Neuronal stem cell (in vitro differentiated cells): ENCODE results near the gene PACS1.

Source experiments
- DNase-seq: peaks from one replicate; pipeline ENCODE4 v3.0.0-alpha.2; 2013; ENCODE audit warnings: low spot score
- H2AFZ ChIP-seq: one replicate; pipeline ENCODE4 v1.6.1; 2013; ENCODE audit warnings: mild to moderate bottlenecking, low read length, inconsistent platforms
- H2AK5ac ChIP-seq: 2 replicates; pipeline ENCODE4 v1.6.1; 2013; ENCODE audit warnings: low read depth, mild to moderate bottlenecking, inconsistent platforms, low read length, moderate library complexity, mixed read lengths
- H2BK120ac ChIP-seq: 2 replicates; pipeline ENCODE4 v1.6.1; 2013; ENCODE audit warnings: low read depth, mild to moderate bottlenecking, inconsistent platforms, low read length, moderate library complexity, mixed read lengths
- H2BK12ac ChIP-seq: one replicate; pipeline ENCODE4 v1.6.1; 2013; ENCODE audit warnings: low read length, inconsistent platforms
- H2BK15ac ChIP-seq: 2 replicates; pipeline ENCODE4 v1.6.1; 2013; ENCODE audit warnings: mild to moderate bottlenecking, low read length, inconsistent platforms, mixed read lengths
- H2BK5ac ChIP-seq: one replicate; pipeline ENCODE4 v1.6.1; 2013; ENCODE audit warnings: inconsistent platforms, mild to moderate bottlenecking, low read length, moderate library complexity
- H3K14ac ChIP-seq: one replicate; pipeline ENCODE4 v1.6.1; 2013; ENCODE audit warnings: low read length, inconsistent platforms
- H3K18ac ChIP-seq: 2 replicates; pipeline ENCODE4 v1.6.1; 2013; ENCODE audit warnings: low read length, inconsistent platforms
- H3K23ac ChIP-seq: 2 replicates; pipeline ENCODE4 v1.6.1; 2013; ENCODE audit warnings: low read depth, mild to moderate bottlenecking, mixed read lengths, low read length, inconsistent platforms; ENCODE audit not compliant: poor library complexity
- H3K27ac ChIP-seq: replicated peaks from 3 replicates; pipeline ENCODE4 v1.5.1; 2013; ENCODE audit warnings: low read length, inconsistent platforms
- H3K27me3 ChIP-seq, 3 experiments: 2 replicates each; pipeline ENCODE4 v1.6.1; 2013; ENCODE audit warnings: low read length in 3 of 3, mild to moderate bottlenecking in 2 of 3, inconsistent platforms in 1 of 3, low read depth in 1 of 3, mixed read lengths in 1 of 3, moderate library complexity in 1 of 3; ENCODE audit not compliant: control insufficient read depth in 3 of 3, insufficient read depth in 3 of 3
- H3K36me3 ChIP-seq, 2 donors: replicated peaks in 1 of 2; 2 replicates each; pipeline ENCODE4 v1.6.1; 2013; ENCODE audit warnings: low read length in 2 of 2; ENCODE audit not compliant: control insufficient read depth in 2 of 2, insufficient read depth in 2 of 2
- H3K4ac ChIP-seq: 2 replicates; pipeline ENCODE4 v1.6.1; 2013; ENCODE audit warnings: inconsistent platforms, mild to moderate bottlenecking, low read length, moderate library complexity
- H3K4me1 ChIP-seq, 2 donors: 1 replicate in 1 of 2; 2 replicates in 1 of 2; pipeline ENCODE4 v1.6.1; 2013; ENCODE audit warnings: low read length in 2 of 2, low read depth in 1 of 2; ENCODE audit not compliant: control insufficient read depth in 2 of 2, insufficient read depth in 1 of 2
- H3K4me2 ChIP-seq: one replicate; pipeline ENCODE4 v1.6.1; 2013; ENCODE audit warnings: mild to moderate bottlenecking, low read length, inconsistent platforms; ENCODE audit not compliant: insufficient read depth, poor library complexity, severe bottlenecking
- H3K4me3 ChIP-seq, 2 donors: 2 replicates each; pipeline ENCODE4 v1.5.1; 2013; ENCODE audit warnings: low read length in 2 of 2, mild to moderate bottlenecking in 2 of 2, inconsistent platforms in 1 of 2, moderate library complexity in 1 of 2
- H3K79me1 ChIP-seq: one replicate; pipeline ENCODE4 v1.6.1; 2013; ENCODE audit warnings: low read depth, mild to moderate bottlenecking, inconsistent platforms, low read length, moderate library complexity
- H3K9ac ChIP-seq: one replicate; pipeline ENCODE4 v1.6.1; 2013; ENCODE audit warnings: mild to moderate bottlenecking, low read depth, low read length, inconsistent platforms; ENCODE audit not compliant: poor library complexity
- H3K9me3 ChIP-seq, 2 donors: replicated peaks in 1 of 2; 2 replicates each; pipeline versions ENCODE3 to v1.6.1; 2013; ENCODE audit warnings: low read length in 2 of 2, mild to moderate bottlenecking in 2 of 2, inconsistent platforms in 1 of 2, low read depth in 1 of 2, mixed read lengths in 1 of 2, moderate library complexity in 1 of 2; ENCODE audit not compliant: control insufficient read depth in 2 of 2, insufficient read depth in 1 of 2
- H4K8ac ChIP-seq: one replicate; pipeline ENCODE4 v1.6.1; 2013; ENCODE audit warnings: low read depth, mild to moderate bottlenecking, inconsistent platforms, low read length, moderate library complexity
- H4K91ac ChIP-seq: one replicate; pipeline ENCODE4 v1.6.1; 2013; ENCODE audit warnings: low read length, low read depth, mild to moderate bottlenecking, inconsistent platforms; ENCODE audit not compliant: poor library complexity
- WGBS, 2 donors: extraction: QIAGEN DNeasy Blood & Tissue Kit; methylation state at CpG; one replicate each; pipeline ENCODE4 v1.1.7; 2013; ENCODE audit warnings: missing lambda C conversion rate in 2 of 2, mixed read lengths in 1 of 2; ENCODE audit not compliant: insufficient read length in 2 of 2, insufficient replicate concordance in 1 of 2; ENCODE audit errors: extremely low coverage in 2 of 2; 5-methylcytosine and 5-hydroxymethylcytosine counted together

The PACS1 gene

GRCh38 chr11:66186470-66186869 lies 116.4 kb downstream of the PACS1 start:
- no peak overlapping the region for H4K8ac ChIP-seq
- no peak for DNase-seq

GRCh38 chr11:66187453-66187852 lies 117.4 kb downstream of the PACS1 start:
- no peak overlapping the region for H3K9ac ChIP-seq
- no peak overlapping the region for H3K14ac ChIP-seq
- H4K8ac ChIP-seq = no peak overlapping the region
- H4K91ac ChIP-seq = no peak overlapping the region
- no CpG with 5 or more reads among the region's 4 CpGs for WGBS, 2 donors
- no peak overlapping the region for H2AFZ ChIP-seq
- no peak overlapping the region for H3K4me2 ChIP-seq
- H2BK15ac ChIP-seq = no peak overlapping the region
- no peak overlapping the region for H3K4ac ChIP-seq
- peaks cover 0 to 3% of the 10 kb centered on the region in 2 donors for H3K9me3 ChIP-seq
- no peak overlapping the region for H3K27ac ChIP-seq
- no peak overlapping the region for H3K23ac ChIP-seq
- H3K18ac ChIP-seq = no peak overlapping the region
- H3K36me3 ChIP-seq = no peaks in the 10 kb centered on the region
- H2BK5ac ChIP-seq = no peak overlapping the region
- H2BK12ac ChIP-seq = no peak overlapping the region
- no peaks in the 10 kb centered on the region for H3K4me1 ChIP-seq
- H2AK5ac ChIP-seq = no peak overlapping the region
- no peak overlapping the region for H2BK120ac ChIP-seq
- H3K79me1 ChIP-seq = no peaks in the 10 kb centered on the region
- H3K27me3 ChIP-seq = no peaks in the 10 kb centered on the region
- no peak overlapping the region for H3K4me3 ChIP-seq
- no peak for DNase-seq

More at GRCh38 chr11:66186470-66186869, 116.4 kb downstream of the PACS1 start:
- H2BK120ac ChIP-seq = no peak overlapping the region
- no peaks in the 10 kb centered on the region for H3K36me3 ChIP-seq
- no peak overlapping the region for H2BK12ac ChIP-seq
- no peaks in the 10 kb centered on the region for H3K79me1 ChIP-seq
- WGBS, 2 donors = no CpG with 5 or more reads among the region's 6 CpGs
- peaks cover 0 to 3% of the 10 kb centered on the region in 2 donors for H3K9me3 ChIP-seq
- H3K4me1 ChIP-seq = no peaks in the 10 kb centered on the region
- no peaks in the 10 kb centered on the region for H3K27me3 ChIP-seq
- no peak overlapping the region for H3K18ac ChIP-seq
- H3K23ac ChIP-seq = no peak overlapping the region
- H3K14ac ChIP-seq = no peak overlapping the region
- no peak overlapping the region for H2BK5ac ChIP-seq
- H3K4me3 ChIP-seq = no peak overlapping the region
- H3K9ac ChIP-seq = no peak overlapping the region
- no peak overlapping the region for H2AK5ac ChIP-seq
- no peak overlapping the region for H3K4ac ChIP-seq
- H2AFZ ChIP-seq = no peak overlapping the region
- no peak overlapping the region for H3K4me2 ChIP-seq
- H3K27ac ChIP-seq = no peak overlapping the region
- no peak overlapping the region for H2BK15ac ChIP-seq
- no peak overlapping the region for H4K91ac ChIP-seq

GRCh38 chr11:66188580-66188979 lies 118.5 kb downstream of the PACS1 start:
- no peak overlapping the region for H3K4me2 ChIP-seq
- no peak for DNase-seq
- H2BK15ac ChIP-seq = no peak overlapping the region
- no peak overlapping the region for H2BK5ac ChIP-seq
- H3K4me3 ChIP-seq = no peak overlapping the region
- H2BK120ac ChIP-seq = no peak overlapping the region
- H2AFZ ChIP-seq = no peak overlapping the region
- no peak overlapping the region for H4K91ac ChIP-seq
- no peaks in the 10 kb centered on the region for H3K4me1 ChIP-seq
- no peak overlapping the region for H3K4ac ChIP-seq
- no peak overlapping the region for H3K23ac ChIP-seq
- no peak overlapping the region for H4K8ac ChIP-seq
- no peak overlapping the region for H3K14ac ChIP-seq
- WGBS, 2 donors = no CpG with 5 or more reads among the region's 3 CpGs
- peaks cover 1 to 3% of the 10 kb centered on the region in 2 donors for H3K36me3 ChIP-seq
- no peak overlapping the region for H3K27ac ChIP-seq
- no peak overlapping the region for H2BK12ac ChIP-seq
- H2AK5ac ChIP-seq = no peak overlapping the region
- H3K79me1 ChIP-seq = no peaks in the 10 kb centered on the region
- no peak overlapping the region for H3K18ac ChIP-seq
- H3K9me3 ChIP-seq = peaks cover 0 to 3% of the 10 kb centered on the region in 2 donors
- no peak overlapping the region for H3K9ac ChIP-seq
- no peaks in the 10 kb centered on the region for H3K27me3 ChIP-seq

- Histone ChIP-seq H3K14ac (no peak overlapping the region), H3K9me3 (peaks cover 0 to 3% of the 10 kb centered on the region in 2 donors), H3K27me3 (no peaks in the 10 kb centered on the region), H4K91ac (no peak overlapping the region), H3K4me3 (no peak overlapping the region), H3K79me1 (no peaks in the 10 kb centered on the region), H3K27ac (no peak overlapping the region), H2BK120ac (no peak overlapping the region), H3K4me2 (no peak overlapping the region), H3K4ac (no peak overlapping the region), H3K18ac (no peak overlapping the region), H4K8ac (no peak overlapping the region), H2BK15ac (no peak overlapping the region), H2BK12ac (no peak overlapping the region), H3K36me3 (peaks cover 1 to 4% of the 10 kb centered on the region in 2 donors), H2AFZ (no peak overlapping the region), H3K23ac (no peak overlapping the region), H3K4me1 (no peaks in the 10 kb centered on the region), H3K9ac (no peak overlapping the region), H2AK5ac (no peak overlapping the region), H2BK5ac (no peak overlapping the region)
- WGBS, 2 donors = no CpG with 5 or more reads among the region's 8 CpGs
- DNase-seq = no peak
Observed at GRCh38 chr11:66189031-66189745, 119.1 kb downstream of the PACS1 start.
